ENCODE measurements around the gene C1QTNF2.
"Not testable (repeated sequence)": the region's sequence is repeated elsewhere in the genome, so short reads cannot be mapped to it uniquely, and the experiment has no call there.

C1QTNF2 gene

DNA sequence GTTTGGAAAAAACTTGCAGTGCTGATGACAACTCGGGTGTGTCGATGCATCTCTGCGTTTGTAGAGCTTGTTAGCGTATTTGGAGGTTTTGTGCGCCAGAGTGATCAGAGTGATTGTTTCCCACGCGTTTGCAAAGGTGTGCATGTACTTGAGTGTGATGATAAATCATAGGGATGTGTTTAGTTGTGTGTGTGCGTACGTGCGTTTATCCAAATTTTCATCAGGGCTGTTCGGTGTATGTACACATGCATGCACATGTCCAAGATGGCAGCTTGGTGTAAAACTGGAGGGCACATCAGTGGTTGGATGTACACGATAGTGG is 248 bp upstream of the C1QTNF2 start:
- DNase-seq, result no peak

DNA sequence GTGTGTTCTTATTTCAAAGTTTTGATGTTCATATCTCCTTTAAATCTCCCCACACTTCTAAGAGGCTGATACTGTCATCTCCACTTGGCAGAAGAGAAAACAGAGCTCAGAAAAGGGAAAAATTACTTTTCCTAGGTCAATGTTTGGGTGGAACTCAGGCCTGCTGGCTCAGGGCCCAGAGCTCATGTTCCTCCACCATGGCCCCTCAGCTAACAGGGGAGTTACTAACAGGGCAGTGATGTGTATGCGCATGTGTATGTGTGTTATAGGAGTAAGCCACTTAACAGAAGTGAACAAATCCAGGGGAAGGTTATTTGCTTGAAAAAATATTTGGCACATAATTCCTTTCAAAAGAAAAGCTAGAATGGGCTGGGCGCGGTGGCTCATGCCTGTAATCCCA is 2.5 kb downstream of the C1QTNF2 start:
- no peak for DNase-seq

DNA sequence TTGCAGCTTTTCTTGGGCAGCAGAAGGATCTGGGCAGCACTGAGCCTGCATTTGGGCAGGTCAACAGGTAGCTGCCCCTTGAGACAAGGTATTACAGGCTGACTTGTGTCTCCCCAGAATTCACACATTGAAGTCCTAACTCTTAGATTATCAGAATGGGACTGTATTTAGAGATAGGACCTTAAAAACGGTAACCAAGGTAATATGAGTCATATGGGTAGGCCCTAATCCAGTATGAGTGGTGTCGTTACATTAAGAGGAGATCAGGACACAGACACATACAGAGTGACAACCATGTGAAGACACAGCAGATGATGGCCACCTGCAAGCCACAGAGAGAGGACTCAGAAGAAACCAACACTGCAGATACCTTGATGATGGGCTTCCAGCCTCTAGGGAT is 3.2 kb downstream of the C1QTNF2 start:
- no peak for DNase-seq

DNA sequence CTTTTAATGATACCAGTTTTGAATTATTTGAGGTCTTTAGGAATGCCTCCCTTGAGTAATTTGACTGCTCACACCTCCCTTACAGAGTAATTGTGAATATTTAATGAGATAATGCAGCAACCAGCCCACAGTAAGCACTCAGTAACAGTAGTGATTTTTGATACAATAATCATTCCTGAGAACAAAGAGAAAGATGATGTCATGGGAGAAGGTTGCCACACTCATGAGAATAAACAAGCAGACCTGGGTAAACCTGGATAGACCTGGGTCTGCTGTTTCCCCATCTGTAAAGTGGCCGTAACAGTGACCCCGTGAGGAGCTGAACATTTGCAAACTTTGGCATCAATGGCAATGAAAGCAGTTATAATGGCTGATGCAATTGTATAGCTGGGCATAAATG is 4.2 kb downstream of the C1QTNF2 start:
- DNase-seq, result no peak

GRCh38 chr5:160363660-160364395 is 6.6 kb downstream of the C1QTNF2 start:
- no peak for DNase-seq

DNA sequence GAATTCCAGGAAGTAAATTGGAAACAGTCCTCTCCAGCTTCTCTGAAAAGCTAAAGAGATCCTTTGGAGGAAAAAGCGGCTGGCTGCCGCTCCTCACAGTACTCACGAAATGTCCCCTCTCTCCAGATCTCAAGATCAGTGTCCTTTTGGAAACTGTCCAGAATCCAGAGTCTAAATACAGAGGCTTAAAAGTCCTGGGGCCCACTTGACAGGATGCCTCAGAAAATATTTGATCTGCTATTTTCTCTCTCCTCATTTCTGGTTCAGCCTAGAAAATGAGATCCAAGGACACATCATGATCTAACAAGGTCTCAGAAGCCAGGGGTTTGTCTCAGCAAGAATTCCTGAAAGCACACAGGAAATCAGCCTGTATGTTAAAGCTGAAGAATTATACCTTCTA is 7.2 kb downstream of the C1QTNF2 start:
- no peak for DNase-seq

DNA sequence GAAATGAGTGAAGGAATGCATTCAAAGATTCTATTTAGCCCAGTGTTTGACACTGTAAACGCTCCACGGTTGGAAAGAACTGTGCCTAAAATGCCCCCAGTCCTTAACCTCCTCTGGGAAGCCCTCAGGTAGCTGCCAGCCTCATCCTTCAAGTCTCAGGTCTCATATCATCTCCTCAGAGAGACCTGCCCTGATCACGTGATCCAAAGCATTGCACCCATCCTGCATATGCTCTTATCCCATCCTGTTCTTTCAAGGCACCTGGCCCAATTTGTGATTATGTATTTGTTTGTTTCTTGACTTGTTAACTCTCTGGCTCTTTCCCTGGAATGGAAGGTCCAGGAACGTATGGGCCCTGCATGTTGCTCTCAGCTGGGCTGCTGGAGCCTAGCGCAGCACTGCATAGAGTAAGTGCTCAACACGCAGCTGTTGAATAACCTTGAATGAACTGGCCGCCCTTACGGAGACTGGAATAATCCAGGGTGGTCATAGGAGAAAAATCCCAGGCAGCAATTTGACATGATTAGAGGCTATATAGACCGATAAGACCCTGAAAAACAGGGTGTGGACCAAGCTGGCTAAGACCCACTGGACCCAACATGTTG is 8.7 kb downstream of the C1QTNF2 start:
- no peak for DNase-seq

DNA sequence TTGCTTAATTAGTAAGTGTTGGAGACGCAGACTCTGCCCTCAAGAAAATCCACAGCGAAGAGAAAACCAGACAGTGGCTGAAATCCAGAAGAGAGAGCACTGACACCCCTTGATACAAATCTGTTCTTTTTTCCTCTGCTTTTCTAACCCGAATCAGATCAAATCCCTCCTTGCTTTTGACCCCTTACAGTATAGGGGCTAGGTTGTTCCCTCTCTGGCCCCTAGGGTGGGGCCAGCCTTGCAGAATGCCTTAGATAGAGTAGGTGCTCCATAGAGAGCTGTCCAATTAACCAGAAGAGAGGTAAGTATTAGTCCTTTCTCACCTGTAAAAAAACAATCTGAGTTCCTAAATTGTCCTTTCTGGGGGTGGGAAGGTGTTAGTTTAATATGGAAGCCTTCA is 10.1 kb downstream of the C1QTNF2 start:
- DNase-seq, result no peak

DNA sequence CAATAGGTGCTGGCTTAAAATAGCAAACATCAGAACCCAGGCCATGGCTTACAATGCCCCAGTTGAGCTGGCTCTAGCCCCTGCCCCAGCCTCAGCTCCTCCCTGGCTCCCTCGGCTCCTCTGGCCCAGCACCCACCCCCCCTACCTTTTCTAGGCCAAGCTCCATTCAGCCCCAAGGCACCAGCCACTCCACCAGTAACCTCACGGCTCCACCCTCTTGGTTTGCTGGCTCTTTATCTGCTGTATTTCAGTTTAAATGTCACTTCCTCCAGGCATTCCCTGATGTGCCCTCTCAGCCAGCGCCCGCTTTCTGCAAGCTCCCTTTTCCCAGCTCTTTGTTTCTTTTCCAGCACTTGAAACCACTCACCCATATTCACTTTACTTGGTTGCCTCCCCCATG is 10.6 kb downstream of the C1QTNF2 start:
- no peak for DNase-seq

DNA sequence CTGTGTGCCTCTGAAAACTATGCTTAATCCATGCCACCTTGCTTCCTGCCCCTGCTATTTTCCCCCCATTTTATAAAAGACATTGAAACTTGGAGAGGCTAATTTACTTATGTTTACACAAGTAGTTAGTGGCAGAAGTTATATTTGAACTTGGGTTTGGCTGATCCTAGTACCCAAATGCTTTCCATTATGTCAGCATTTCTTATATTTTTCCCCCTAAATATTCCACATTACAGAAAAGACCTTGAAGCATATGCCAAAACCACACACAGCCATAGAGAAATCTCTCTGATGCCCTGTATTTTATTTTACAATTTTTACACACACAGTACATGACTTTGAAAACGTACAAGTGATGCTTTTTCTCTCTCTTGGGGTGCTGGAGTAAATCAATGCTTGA is 11.2 kb downstream of the C1QTNF2 start:
- no peak for DNase-seq

- DNase-seq, result no peak
Observed at GRCh38 chr5:160357861-160358411, 12.5 kb downstream of the C1QTNF2 start.

DNA sequence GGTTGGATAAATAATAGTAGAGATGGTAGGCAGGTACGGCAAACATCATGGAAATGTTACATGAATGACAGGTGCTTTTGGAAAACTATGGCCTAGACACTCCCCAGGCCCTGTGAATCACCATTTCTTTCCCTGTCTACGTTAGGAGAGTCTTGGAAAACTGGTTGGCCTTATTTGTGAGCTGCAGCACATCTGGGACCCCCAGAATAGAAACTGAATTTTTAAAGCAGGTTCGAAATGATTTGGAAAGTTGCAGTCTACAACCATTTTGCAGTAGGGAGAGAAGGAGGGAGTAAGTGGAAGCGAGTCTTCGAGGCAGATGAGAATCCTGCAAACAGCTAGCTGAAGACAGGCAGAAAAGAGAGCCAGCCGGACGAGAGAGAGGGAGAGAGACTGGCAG is 13.0 kb downstream of the C1QTNF2 start:
- no peak for DNase-seq

GRCh38 chr5:160356550-160357347 is 13.7 kb downstream of the C1QTNF2 start:
- no peak for DNase-seq

DNA sequence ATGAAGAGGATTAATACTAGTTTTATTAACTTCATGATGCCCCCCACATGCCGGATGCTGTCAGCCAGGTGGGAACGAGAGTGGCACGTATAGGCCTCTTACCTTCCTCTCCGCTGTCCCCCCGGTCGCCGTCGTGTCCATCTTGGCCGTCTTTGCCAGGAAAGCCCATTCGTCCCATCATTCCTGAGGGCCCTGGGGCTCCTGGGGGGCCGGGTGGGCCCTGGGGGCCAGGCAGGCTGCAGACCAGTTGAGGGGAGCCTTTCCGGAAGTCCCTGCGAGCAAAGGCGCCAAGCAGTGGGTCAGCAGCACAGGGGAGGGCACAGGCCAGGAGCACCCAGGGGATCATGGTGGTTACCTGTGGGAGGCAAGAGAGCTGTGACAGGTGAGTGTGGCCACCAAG is 15.8 kb downstream of the C1QTNF2 start:
- DNase-seq, result no peak

- no peak for DNase-seq
Observed at GRCh38 chr5:160353379-160353778, 17.0 kb downstream of the C1QTNF2 start.

DNA sequence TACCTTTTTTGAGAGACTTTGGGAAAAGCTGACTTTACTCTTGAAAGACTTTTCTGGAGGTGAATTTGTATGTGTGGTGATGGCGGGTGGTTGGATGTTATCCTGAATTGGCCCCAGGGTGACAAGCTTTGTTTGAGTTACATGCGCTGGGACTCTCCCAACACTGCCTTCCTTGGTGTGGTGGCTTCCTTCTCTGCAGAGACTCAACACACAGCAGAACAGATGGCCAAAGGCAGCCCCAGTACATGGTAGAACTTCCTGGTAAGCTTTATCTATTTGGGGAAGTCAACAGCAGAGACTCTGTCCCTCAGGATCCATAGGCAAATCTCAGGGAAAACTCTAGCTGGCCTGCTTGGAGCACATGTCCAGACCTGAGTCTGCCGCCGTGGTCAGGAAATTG is 18.1 kb downstream of the C1QTNF2 start:
- no peak for DNase-seq

GRCh38 chr5:160349935-160350303 is 20.5 kb downstream of the C1QTNF2 start:
- DNase-seq, result no peak

DNA sequence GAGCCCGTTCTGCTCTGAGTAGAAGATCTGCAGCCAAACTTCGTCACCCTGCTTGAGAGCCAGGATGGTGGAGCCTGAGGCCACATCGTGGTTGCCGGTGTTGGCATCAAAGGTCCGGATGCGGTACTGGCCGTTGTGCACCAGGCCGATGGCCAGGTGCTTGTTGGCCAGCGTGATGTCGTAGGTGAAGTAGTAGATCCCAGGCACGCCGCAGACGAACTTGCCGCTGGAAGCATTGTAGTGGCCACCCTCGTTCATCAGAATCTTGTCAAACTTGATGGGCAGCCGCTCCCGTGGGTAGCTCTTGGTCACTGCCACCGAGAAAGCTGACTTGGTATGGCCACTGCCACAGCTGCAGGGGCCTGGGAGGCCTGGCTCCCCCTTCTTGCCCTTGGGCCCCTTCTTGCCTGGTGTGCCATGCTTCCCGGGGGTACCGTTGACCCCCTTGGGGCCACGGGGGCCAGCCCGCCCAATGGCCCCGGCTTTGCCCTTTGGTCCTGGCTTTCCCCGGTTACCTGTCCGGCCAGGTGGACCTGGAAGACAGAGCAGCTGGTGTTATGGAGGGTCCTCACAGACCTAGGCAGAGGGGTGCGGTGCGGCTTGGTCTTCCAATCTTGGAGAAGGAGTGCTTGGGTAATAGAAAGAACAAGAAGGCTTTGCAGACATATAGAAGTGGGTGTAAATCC is 21.0 kb downstream of the C1QTNF2 start:
- DNase-seq, result no peak

DNA sequence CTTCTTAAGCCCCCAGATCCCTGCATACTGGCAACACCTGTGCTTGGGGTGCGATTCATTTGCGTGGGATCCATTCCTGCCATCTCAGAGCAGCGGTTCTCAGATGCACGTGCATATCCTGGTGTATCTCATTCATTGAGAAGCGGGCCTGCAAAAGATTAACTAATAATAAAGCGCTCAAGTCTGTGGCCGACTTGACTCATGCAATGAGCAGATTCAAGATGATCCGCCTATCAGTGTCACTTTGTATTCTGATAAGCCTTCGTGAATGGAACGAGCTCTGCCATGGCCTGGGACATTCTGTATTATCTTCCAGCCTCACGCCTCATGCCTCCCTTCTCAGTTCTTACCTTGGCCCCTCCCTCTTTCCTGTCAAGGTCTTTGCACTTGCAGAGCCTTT is 22.3 kb downstream of the C1QTNF2 start:
- no peak for DNase-seq

DNA sequence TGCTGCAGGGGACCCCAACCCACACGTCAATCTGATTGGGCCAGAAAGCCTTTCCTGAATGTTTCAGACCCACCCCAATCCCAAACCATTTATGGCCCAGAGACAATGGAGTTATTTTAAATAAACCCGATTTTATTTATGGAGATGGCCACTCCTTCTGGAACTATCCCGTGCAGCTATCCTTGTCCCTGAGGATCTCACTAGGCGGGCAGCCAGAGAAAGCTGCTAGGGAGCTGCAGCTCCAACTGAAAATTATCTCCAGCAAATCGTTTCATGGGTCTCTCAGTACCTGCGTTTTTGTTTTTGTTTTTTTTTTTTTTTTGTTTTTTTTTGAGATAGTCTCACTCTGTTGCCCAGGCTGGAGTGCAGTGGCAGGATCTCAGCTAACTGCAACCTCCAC is 23.0 kb downstream of the C1QTNF2 start:
- DNase-seq, result no peak

DNA sequence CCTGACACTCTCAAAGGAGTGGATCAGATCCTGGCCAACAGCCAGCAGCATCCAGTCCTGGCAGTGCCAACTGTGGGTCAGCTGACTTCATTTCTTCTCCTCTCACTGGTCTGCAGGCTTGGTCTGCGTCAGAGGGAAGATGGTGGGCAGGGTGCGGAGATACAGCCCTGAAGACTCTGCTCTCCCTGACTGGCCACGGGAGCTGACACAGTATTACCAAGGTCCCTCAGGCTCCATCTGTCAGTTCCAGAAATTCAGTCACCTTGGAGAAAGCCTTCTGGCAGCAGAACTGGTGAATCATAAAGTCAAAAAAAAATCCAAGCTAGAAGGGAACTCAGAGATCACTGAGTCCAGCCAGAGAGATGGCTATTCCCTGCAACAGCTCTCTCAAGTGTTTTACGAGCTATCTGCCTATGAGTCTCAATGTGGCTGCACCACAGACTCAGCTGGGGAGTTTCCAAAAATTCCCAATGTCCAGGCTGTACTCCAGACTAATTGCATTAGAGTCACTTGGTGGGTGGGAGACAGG is 27.9 kb downstream of the C1QTNF2 start:
- DNase-seq, result no peak

DNA sequence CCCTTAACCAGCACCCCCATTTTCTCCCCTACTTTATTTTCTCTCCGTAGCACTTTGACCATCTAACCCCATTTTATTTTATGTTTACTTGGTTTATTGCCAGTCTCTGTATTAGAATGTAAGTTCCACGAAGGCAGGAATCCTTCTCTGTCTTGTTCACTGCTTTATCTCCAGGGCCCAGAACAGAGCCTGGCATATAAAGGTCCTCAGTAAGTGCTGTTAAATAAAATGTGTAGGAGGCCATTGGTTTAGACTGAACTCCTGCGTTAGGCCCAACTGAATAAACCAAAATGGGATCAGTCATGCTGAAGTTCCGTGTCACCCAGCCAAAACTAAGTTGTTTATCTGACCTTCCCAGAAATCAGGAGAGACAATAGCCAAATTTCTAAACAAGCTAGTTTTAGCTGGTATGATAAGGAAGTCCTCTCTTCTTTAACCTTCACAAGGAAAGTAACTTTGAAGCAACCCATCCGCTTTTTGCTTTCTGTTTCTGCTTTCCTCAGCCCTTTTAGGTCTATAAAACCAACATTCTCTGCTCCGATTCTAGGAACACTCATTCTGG is 29.0 kb downstream of the C1QTNF2 start:
- no peak for DNase-seq

DNA sequence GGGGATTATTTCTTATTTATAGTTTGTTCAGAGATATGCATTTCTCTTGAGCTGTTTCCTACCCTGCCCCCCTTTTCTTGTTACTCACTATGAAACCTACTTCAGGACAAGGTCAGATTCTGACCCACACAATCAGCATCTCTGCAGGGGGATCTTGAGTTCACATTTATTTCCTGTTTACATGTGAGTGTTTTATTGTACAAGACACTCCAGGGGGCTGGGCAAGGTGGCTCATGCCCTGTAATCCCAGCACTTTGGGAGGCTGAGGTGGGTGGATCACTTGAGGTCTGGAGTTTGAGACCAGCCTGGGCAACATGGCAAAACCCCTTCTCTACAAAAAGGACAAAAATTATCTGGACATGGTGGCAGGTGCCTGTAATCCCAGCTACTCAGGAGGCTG is 29.9 kb downstream of the C1QTNF2 start:
- DNase-seq, result not testable (repeated sequence)

All from activated naive CD4-positive, alpha-beta T cell treated with Interleukin-2 at 50 U/mL for 16 hours (primary cell).